Measurements from ENCODE around the gene HADH. TPM values are rescaled to one million over a fixed set of nuclear protein-coding genes. Genes with fewer than 3 reads are reported as not detected.
"Not testable (repeated sequence)": the region's sequence is repeated elsewhere in the genome, so short reads cannot be mapped to it uniquely, and the experiment has no call there.

The HADH gene
- total RNA-seq, 1 donor from 2014 or later: 10.8 TPM

- Mint-ChIP-seq H3K27ac (ENCODE audit: unreplicated experiment) (no peak overlapping the region), H3K4me3 (ENCODE audit: unreplicated experiment) (no peak overlapping the region), H3K4me1 (ENCODE audit: low read depth, unreplicated experiment) (peaks cover 5% of the 10 kb centered on the region), H3K36me3 (ENCODE audit: unreplicated experiment) (no peaks in the 10 kb centered on the region), H3K27me3 (ENCODE audit: unreplicated experiment) (no peaks in the 10 kb centered on the region), H3K9me3 (ENCODE audit: unreplicated experiment) (no peaks in the 10 kb centered on the region)
- DNase-seq: no peak
- no peak for TF ChIP-seq CTCF (IDR thresholded peaks at IDR 0.05; ENCODE audit: partially characterized antibody, unreplicated experiment)
These were observed 59.3 kb downstream of the HADH start for GRCh38 chr4:108048997-108049396.

DNA sequence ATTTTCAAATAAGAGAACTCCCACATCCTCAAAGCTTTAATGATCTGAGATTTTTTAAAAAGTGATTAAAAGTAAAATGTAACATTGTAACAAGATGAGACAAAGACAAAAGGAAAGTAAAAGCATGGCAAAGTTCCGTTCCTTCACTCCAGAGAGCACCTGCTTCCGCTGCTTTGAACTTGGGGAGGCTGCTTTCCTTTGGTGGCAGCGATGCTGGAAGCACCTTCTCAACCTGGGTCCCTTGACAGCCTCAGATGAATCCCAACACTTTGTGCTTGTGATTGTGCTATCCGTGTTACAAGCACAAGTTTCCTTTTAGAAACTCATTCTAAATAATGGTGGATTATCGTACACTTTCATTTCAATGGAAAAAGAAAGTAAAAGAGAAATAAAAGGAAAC lies 59.7 kb downstream of the HADH start:
- H3K36me3 Mint-ChIP-seq (ENCODE audit: unreplicated experiment): no peaks in the 10 kb centered on the region

DNA sequence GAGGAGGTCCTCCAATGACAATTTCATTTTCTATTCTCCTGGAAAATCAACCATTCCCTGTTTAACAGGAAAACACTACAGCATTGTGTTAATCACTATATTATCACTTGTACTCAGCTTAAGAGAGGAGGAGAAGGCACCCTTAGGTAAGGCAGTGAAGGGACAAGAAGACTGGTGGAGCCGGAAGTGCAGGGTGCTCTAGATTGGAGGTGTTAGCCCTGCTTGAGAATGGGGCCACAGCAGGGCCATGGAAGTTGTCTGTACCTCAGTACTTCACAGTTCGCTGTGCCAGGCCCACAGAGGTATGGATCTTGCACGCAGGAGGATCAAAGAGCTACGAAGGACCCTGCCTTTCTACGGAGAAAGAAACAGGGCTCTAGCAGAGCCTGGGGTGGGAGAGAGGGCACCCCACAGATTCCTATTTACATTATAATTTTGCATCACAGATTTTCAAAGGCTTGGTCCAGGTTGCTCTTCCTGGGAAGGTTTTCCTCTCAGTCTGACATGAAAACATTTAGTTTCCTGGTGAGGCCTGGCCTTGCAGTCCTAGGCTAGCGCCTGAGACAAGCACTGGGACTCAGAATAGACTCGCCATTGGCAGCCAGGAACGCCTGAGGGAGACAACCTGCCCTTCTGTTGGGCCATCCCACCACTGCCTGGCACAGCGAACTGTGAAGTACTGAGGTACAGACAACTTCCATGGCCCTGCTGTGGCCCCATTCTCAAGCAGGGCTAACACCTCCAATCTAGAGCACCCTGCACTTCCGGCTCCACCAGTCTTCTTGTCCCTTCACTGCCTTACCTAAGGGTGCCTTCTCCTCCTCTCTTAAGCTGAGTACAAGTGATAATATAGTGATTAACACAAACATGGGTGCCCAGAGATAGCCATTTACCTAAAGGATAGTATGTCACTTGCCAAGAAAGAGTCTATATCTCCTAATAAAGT lies 60.8 kb downstream of the HADH start:
- not testable (repeated sequence) for H3K9me3 Mint-ChIP-seq (ENCODE audit: unreplicated experiment); H3K27me3 Mint-ChIP-seq (ENCODE audit: unreplicated experiment); H3K36me3 Mint-ChIP-seq (ENCODE audit: unreplicated experiment); DNase-seq; H3K27ac Mint-ChIP-seq (ENCODE audit: unreplicated experiment); H3K4me3 Mint-ChIP-seq (ENCODE audit: unreplicated experiment)
- peaks cover 18% of the 10 kb centered on the region for H3K4me1 Mint-ChIP-seq (ENCODE audit: low read depth, unreplicated experiment)

More for the DNA sequence above, 59.7 kb downstream of the HADH start:
- Mint-ChIP-seq H3K27ac (ENCODE audit: unreplicated experiment) (no peak overlapping the region), H3K4me3 (ENCODE audit: unreplicated experiment) (no peak overlapping the region), H3K9me3 (ENCODE audit: unreplicated experiment) (no peaks in the 10 kb centered on the region), H3K4me1 (ENCODE audit: low read depth, unreplicated experiment) (peaks cover 9% of the 10 kb centered on the region), H3K27me3 (ENCODE audit: unreplicated experiment) (no peaks in the 10 kb centered on the region)
- DNase-seq: no peak
- no peak for TF ChIP-seq CTCF (IDR thresholded peaks at IDR 0.05; ENCODE audit: partially characterized antibody, unreplicated experiment)

GRCh38 chr4:108051343-108051742 lies 61.7 kb downstream of the HADH start:
- peaks cover 24% of the 10 kb centered on the region for H3K4me1 Mint-ChIP-seq (ENCODE audit: low read depth, unreplicated experiment)
- no peaks in the 10 kb centered on the region for H3K27me3 Mint-ChIP-seq (ENCODE audit: unreplicated experiment)
- no peak for TF ChIP-seq CTCF (IDR thresholded peaks at IDR 0.05; ENCODE audit: partially characterized antibody, unreplicated experiment)
- H3K27ac Mint-ChIP-seq (ENCODE audit: unreplicated experiment): no peak overlapping the region
- H3K4me3 Mint-ChIP-seq (ENCODE audit: unreplicated experiment): no peak overlapping the region
- no peaks in the 10 kb centered on the region for H3K36me3 Mint-ChIP-seq (ENCODE audit: unreplicated experiment)
- no peaks in the 10 kb centered on the region for H3K9me3 Mint-ChIP-seq (ENCODE audit: unreplicated experiment)
- DNase-seq: no peak

DNA sequence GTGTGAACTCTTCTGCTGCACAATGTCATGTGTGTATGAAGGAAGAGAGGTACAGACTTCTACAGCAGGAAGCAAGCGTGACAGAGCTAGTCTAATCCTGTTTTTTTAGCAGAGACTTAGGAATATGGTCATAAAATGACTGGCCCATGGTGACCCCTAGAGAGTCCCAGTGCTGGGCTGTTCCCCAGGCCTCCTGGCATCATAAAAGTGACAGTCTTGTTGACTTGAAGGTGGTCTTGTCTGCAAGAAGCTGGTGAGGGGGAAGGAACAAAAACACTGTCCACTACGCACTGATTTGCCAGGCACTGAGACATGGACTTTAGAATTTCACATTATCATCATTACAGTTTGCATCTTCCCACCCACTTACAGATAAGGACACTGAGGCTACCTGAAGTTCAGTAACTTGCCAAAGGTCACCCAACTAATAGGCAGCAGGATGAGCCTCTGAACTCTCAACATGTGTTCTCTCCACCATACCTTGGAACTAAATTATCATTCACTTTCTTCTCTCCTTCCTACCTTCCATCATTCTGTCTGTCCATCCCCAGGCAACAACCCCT lies 63.0 kb downstream of the HADH start:
- H3K27me3 Mint-ChIP-seq (ENCODE audit: unreplicated experiment): no peaks in the 10 kb centered on the region

More for the DNA sequence above, 63.0 kb downstream of the HADH start:
- Mint-ChIP-seq H3K4me1 (ENCODE audit: low read depth, unreplicated experiment) (peaks cover 27% of the 10 kb centered on the region), H3K9me3 (ENCODE audit: unreplicated experiment) (no peaks in the 10 kb centered on the region), H3K27ac (ENCODE audit: unreplicated experiment) (no peak overlapping the region), H3K4me3 (ENCODE audit: unreplicated experiment) (no peak overlapping the region), H3K36me3 (ENCODE audit: unreplicated experiment) (no peaks in the 10 kb centered on the region)
- TF ChIP-seq CTCF (IDR thresholded peaks at IDR 0.05; ENCODE audit: partially characterized antibody, unreplicated experiment): no peak
- no peak for DNase-seq
